Gastrocnemius medialis (tissue), 4 donors: ENCODE measurements around the gene ZC3H18.

ENCODE experiments used
- CTCF ChIP-seq, 5 experiments: fragments of 450-650 bp in 3 of 5; fragments of 200-600 bp in 2 of 5; sonication (generic) in 2 of 5; IDR thresholded peaks in 4 of 5; conservative IDR thresholded peaks in 1 of 5; 1 replicate in 4 of 5; 2 replicates in 1 of 5; pipeline ENCODE4 v1.5.1; 2016 to 2019; ENCODE audit warnings: antibody characterized with exemption in 5 of 5, mild to moderate bottlenecking in 3 of 5, moderate library complexity in 3 of 5
- POLR2A ChIP-seq, 2 donors: fragments of 450-650 bp; IDR thresholded peaks; one replicate each; pipeline ENCODE4 v1.6.1; 2017; ENCODE audit warnings: antibody characterized with exemption in 2 of 2, mild to moderate bottlenecking in 2 of 2, moderate library complexity in 2 of 2

DNA sequence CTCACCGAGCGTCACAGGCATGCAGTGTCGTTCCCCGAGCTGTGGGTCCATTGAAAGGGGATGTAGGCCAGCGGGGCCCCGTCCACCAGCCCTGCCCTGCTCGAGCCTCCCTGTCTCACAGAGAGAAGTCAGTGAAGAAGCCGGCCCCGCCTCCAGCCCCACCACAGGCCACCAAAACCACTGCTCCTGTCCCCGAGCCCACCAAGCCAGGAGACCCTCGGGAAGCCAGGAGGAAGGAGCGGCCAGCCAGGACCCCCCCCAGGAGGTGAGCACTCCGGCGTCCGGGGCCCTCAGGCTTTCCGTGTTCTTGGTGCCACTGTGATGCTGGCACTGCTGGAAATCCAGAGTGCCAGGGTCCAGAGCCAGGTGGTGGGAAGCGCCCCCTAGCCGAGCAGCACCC, 54.3 kb downstream of the ZC3H18 start:
- TF ChIP-seq CTCF (IDR thresholded peaks at IDR 0.05 in 4 of 5, conservative IDR thresholded peaks at IDR 0.05 in 1 of 5) (no peak), POLR2A (IDR thresholded peaks at IDR 0.05) (no peak)
